ENCODE results near the gene KIF26A. TPM values are rescaled to one million over a fixed set of nuclear protein-coding genes. Genes with fewer than 3 reads are reported as not detected.

The KIF26A gene
- total and polyA plus RNA-seq, 2 experiments from 2014 or later, result 5.6 to 103 TPM

DNA sequence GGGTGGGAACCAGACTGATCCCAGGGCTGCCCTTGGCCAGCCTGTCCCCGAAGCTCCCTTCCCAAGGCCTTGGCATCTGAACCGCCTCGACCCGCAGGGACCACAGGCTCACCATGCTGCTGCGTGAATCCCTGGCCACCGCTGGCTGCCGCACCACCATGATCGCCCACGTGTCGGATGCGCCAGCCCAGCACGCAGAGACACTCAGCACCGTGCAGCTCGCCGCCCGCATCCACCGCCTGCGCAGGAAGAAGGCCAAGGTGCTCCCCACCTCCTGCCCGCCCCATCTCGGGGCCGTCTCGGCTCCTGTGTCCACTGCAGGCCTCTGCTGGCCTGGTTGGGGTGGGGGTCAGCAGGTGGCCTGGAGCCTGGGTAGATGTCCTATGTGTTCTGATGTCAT lies 35.7 kb downstream of the KIF26A start:
- Histone ChIP-seq H3K4me2 (no peak overlapping the region), H3K4me1 (ENCODE audit: insufficient read depth) (peaks cover 23% of the 10 kb centered on the region), H3K4me3 (no peak overlapping the region), H2AFZ (no peak overlapping the region), H3K27me3 (ENCODE audit: insufficient read depth) (no peaks in the 10 kb centered on the region), H3K79me2 (replicated peaks; ENCODE audit: insufficient read depth) (no peaks in the 10 kb centered on the region; the same call in 1 of the 2 replicates), H3K27ac (ENCODE audit: low read depth) (no peak overlapping the region), H3K9me2 (ENCODE audit: insufficient read depth) (no peaks in the 10 kb centered on the region), H3F3A (replicated peaks; ENCODE audit: low read depth) (0 out of 2 replicates have a peak, but pooled peaks cover 5% of the 10 kb centered on the region), H4K20me1 (replicated peaks; ENCODE audit: insufficient read depth) (peaks cover 4% of the 10 kb centered on the region), H3K36me3 (ENCODE audit: insufficient read depth) (no peaks in the 10 kb centered on the region)
- TF ChIP-seq, protein P1, sequence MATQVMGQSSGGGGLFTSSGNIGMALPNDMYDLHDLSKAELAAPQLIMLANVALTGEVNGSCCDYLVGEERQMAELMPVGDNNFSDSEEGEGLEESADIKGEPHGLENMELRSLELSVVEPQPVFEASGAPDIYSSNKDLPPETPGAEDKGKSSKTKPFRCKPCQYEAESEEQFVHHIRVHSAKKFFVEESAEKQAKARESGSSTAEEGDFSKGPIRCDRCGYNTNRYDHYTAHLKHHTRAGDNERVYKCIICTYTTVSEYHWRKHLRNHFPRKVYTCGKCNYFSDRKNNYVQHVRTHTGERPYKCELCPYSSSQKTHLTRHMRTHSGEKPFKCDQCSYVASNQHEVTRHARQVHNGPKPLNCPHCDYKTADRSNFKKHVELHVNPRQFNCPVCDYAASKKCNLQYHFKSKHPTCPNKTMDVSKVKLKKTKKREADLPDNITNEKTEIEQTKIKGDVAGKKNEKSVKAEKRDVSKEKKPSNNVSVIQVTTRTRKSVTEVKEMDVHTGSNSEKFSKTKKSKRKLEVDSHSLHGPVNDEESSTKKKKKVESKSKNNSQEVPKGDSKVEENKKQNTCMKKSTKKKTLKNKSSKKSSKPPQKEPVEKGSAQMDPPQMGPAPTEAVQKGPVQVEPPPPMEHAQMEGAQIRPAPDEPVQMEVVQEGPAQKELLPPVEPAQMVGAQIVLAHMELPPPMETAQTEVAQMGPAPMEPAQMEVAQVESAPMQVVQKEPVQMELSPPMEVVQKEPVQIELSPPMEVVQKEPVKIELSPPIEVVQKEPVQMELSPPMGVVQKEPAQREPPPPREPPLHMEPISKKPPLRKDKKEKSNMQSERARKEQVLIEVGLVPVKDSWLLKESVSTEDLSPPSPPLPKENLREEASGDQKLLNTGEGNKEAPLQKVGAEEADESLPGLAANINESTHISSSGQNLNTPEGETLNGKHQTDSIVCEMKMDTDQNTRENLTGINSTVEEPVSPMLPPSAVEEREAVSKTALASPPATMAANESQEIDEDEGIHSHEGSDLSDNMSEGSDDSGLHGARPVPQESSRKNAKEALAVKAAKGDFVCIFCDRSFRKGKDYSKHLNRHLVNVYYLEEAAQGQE (IDR thresholded peaks at IDR 0.05; ENCODE audit: unreplicated experiment), result no peak
- TF ChIP-seq EZH2phosphoT487 (IDR thresholded peaks at IDR 0.05; ENCODE audit: unreplicated experiment) (no peak), EZH2 (IDR thresholded peaks at IDR 0.05; ENCODE audit: low read depth, unreplicated experiment) (no peak), CREB1 (CRISPR knock-in tag; IDR thresholded peaks at IDR 0.05; ENCODE audit: low read depth) (no peak), ZNF114 (CRISPR knock-in tag; IDR thresholded peaks at IDR 0.05) (no peak), JUNB (IDR thresholded peaks at IDR 0.05; ENCODE audit: unreplicated experiment) (no peak), STAT1 (IDR thresholded peaks at IDR 0.05; ENCODE audit: unreplicated experiment) (no peak)
- DNase-seq (ENCODE audit: low spot score), result no peak
- Mint-ChIP-seq H3K4me3 (no peak overlapping the region), H3K36me3 (ENCODE audit: low read depth) (no peaks in the 10 kb centered on the region), H3K27ac (no peak overlapping the region), H3K4me1 (peaks cover 24% of the 10 kb centered on the region), H3K27me3 (ENCODE audit: insufficient read depth, low read depth, poor library complexity) (peaks cover 4% of the 10 kb centered on the region), H3K9me3 (no peaks in the 10 kb centered on the region)
- ATAC-seq, result no peak

DNA sequence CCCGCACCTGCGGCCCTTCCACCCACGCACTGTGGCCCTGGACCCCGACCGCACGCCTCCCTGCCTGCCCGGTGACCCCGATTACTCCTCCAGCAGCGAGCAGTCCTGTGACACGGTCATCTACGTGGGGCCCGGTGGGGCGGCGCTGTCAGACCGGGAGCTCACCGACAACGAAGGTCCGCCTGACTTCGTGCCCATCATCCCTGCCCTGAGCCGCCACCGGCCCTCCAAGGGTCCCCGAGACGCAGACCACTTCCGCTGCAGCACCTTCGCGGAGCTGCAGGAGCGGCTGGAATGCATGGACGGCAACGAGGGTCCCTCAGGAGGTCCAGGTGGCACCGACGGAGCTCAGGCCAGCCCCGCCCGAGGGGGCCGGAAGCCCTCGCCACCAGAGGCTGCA lies 36.7 kb downstream of the KIF26A start:
- Histone ChIP-seq H3K4me3 (no peak overlapping the region), H3F3A (replicated peaks; ENCODE audit: low read depth) (no peaks in the 10 kb centered on the region), H3K79me2 (replicated peaks; ENCODE audit: insufficient read depth) (no peaks in the 10 kb centered on the region; the same call in 1 of the 2 replicates), H3K27me3 (ENCODE audit: insufficient read depth) (no peaks in the 10 kb centered on the region), H3K9me2 (ENCODE audit: insufficient read depth) (no peaks in the 10 kb centered on the region), H3K27ac (ENCODE audit: low read depth) (no peak overlapping the region), H3K4me2 (no peak overlapping the region), H2AFZ (no peak overlapping the region), H3K36me3 (ENCODE audit: insufficient read depth) (no peaks in the 10 kb centered on the region), H4K20me1 (replicated peaks; ENCODE audit: insufficient read depth) (no peaks in the 10 kb centered on the region), H3K4me1 (ENCODE audit: insufficient read depth) (peaks cover 13% of the 10 kb centered on the region)
- DNase-seq (ENCODE audit: low spot score) (no peak), ATAC-seq (no peak)
- H3K36me3 Mint-ChIP-seq (ENCODE audit: low read depth), result no peaks in the 10 kb centered on the region
- no peak overlapping the region for H3K27ac Mint-ChIP-seq
- no peaks in the 10 kb centered on the region for H3K9me3 Mint-ChIP-seq
- peaks cover 2% of the 10 kb centered on the region for H3K27me3 Mint-ChIP-seq (ENCODE audit: insufficient read depth, low read depth, poor library complexity)
- H3K4me1 Mint-ChIP-seq, result peaks cover 16% of the 10 kb centered on the region
- H3K4me3 Mint-ChIP-seq, result no peak overlapping the region
- TF ChIP-seq, protein P2, sequence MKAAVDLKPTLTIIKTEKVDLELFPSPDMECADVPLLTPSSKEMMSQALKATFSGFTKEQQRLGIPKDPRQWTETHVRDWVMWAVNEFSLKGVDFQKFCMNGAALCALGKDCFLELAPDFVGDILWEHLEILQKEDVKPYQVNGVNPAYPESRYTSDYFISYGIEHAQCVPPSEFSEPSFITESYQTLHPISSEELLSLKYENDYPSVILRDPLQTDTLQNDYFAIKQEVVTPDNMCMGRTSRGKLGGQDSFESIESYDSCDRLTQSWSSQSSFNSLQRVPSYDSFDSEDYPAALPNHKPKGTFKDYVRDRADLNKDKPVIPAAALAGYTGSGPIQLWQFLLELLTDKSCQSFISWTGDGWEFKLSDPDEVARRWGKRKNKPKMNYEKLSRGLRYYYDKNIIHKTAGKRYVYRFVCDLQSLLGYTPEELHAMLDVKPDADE (IDR thresholded peaks at IDR 0.05), result no peak
- TF ChIP-seq ZNF114 (CRISPR knock-in tag; IDR thresholded peaks at IDR 0.05), result no peak
- no peak for TF ChIP-seq CREB1 (CRISPR knock-in tag; IDR thresholded peaks at IDR 0.05; ENCODE audit: low read depth)
- TF ChIP-seq EZH2 (IDR thresholded peaks at IDR 0.05; ENCODE audit: low read depth, unreplicated experiment), result no peak
- TF ChIP-seq, protein P3, sequence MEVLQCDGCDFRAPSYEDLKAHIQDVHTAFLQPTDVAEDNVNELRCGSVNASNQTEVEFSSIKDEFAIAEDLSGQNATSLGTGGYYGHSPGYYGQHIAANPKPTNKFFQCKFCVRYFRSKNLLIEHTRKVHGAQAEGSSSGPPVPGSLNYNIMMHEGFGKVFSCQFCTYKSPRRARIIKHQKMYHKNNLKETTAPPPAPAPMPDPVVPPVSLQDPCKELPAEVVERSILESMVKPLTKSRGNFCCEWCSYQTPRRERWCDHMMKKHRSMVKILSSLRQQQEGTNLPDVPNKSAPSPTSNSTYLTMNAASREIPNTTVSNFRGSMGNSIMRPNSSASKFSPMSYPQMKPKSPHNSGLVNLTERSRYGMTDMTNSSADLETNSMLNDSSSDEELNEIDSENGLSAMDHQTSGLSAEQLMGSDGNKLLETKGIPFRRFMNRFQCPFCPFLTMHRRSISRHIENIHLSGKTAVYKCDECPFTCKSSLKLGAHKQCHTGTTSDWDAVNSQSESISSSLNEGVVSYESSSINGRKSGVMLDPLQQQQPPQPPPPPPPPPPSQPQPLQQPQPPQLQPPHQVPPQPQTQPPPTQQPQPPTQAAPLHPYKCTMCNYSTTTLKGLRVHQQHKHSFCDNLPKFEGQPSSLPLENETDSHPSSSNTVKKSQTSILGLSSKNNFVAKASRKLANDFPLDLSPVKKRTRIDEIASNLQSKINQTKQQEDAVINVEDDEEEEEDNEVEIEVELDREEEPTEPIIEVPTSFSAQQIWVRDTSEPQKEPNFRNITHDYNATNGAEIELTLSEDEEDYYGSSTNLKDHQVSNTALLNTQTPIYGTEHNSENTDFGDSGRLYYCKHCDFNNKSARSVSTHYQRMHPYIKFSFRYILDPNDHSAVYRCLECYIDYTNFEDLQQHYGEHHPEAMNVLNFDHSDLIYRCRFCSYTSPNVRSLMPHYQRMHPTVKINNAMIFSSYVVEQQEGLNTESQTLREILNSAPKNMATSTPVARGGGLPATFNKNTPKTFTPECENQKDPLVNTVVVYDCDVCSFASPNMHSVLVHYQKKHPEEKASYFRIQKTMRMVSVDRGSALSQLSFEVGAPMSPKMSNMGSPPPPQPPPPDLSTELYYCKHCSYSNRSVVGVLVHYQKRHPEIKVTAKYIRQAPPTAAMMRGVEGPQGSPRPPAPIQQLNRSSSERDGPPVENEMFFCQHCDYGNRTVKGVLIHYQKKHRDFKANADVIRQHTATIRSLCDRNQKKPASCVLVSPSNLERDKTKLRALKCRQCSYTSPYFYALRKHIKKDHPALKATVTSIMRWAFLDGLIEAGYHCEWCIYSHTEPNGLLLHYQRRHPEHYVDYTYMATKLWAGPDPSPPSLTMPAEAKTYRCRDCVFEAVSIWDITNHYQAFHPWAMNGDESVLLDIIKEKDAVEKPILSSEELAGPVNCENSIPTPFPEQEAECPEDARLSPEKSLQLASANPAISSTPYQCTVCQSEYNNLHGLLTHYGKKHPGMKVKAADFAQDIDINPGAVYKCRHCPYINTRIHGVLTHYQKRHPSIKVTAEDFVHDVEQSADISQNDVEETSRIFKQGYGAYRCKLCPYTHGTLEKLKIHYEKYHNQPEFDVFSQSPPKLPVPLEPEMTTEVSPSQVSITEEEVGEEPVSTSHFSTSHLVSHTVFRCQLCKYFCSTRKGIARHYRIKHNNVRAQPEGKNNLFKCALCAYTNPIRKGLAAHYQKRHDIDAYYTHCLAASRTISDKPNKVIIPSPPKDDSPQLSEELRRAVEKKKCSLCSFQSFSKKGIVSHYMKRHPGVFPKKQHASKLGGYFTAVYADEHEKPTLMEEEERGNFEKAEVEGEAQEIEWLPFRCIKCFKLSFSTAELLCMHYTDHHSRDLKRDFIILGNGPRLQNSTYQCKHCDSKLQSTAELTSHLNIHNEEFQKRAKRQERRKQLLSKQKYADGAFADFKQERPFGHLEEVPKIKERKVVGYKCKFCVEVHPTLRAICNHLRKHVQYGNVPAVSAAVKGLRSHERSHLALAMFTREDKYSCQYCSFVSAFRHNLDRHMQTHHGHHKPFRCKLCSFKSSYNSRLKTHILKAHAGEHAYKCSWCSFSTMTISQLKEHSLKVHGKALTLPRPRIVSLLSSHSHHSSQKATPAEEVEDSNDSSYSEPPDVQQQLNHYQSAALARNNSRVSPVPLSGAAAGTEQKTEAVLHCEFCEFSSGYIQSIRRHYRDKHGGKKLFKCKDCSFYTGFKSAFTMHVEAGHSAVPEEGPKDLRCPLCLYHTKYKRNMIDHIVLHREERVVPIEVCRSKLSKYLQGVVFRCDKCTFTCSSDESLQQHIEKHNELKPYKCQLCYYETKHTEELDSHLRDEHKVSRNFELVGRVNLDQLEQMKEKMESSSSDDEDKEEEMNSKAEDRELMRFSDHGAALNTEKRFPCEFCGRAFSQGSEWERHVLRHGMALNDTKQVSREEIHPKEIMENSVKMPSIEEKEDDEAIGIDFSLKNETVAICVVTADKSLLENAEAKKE (CRISPR knock-in tag; IDR thresholded peaks at IDR 0.05), result no peak
- TF ChIP-seq EZH2phosphoT487 (IDR thresholded peaks at IDR 0.05; ENCODE audit: unreplicated experiment), result no peak
- no peak for TF ChIP-seq STAT1 (IDR thresholded peaks at IDR 0.05; ENCODE audit: unreplicated experiment)
- no peak for TF ChIP-seq JUNB (IDR thresholded peaks at IDR 0.05; ENCODE audit: unreplicated experiment)
- no peak for TF ChIP-seq ZNF331 (CRISPR knock-in tag; IDR thresholded peaks at IDR 0.05; ENCODE audit: low read depth)
- no peak for TF ChIP-seq NANOG (IDR thresholded peaks at IDR 0.05; ENCODE audit: borderline replicate concordance)
